Measurements from ENCODE around the gene VPS51. TPM values are rescaled to one million over a fixed set of nuclear protein-coding genes. Genes with fewer than 3 reads are reported as not detected.

The VPS51 gene
- total RNA-seq, 1 donor from 2014 or later, result 92.2 TPM

DNA sequence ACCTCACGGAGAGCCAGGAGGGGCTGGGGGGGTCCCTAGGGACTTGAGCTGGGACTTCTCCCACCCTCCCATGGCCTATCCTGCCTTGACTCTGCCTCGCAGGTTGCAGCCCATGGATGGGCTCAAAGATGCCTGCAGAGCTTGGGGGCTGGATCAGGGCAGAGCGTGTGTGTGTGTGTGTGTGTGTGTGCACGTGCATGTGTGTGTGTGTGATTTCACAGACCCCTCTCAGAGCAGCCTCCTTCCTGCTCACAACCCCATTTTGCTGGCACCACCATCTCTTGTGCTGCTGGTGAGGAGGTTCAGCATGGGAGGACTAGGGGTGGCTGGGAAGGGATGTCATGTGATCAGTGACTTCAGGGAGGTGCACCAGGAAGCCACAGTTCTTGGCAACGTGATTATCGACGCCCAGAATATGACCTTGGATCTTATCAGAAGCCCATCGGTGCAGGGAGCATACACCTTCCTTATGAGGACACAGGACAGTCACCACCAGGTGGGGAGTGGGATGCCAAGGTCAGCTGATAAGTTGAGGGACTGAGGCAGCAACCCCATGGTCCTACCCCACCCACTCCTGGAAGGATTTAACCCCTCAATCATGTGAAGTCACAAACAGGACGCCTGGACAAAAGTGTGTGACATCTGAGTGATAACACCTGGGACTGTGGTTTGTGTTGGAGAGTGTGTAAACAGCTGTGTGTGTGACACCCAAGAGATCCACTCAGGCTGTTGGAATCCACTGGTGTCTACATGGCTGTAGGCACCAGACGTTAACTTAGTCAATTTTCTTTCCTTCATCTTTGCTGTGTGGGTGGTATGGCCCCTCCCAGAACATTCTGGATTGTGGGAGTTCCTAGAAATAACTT, 35.8 kb upstream of the VPS51 start:
- DNase-seq, result no peak
- Histone ChIP-seq H3K27me3 (ENCODE audit: low read depth) (no peaks in the 10 kb centered on the region), H3K4me1 (no peaks in the 10 kb centered on the region), H3K36me3 (no peaks in the 10 kb centered on the region), H3K4me3 (no peak overlapping the region), H3K27ac (replicated peaks) (no peak overlapping the region), H3K9me3 (replicated peaks) (no peaks in the 10 kb centered on the region)
- intact Hi-C loops (cut with micrococcal nuclease), result no loop called here
- no peak for TF ChIP-seq CTCF (IDR thresholded peaks at IDR 0.05; ENCODE audit: borderline replicate concordance)

- H3K4me3 ChIP-seq, result no peak overlapping the region
- DNase-seq, result no peak
- H3K36me3 ChIP-seq, result no peaks in the 10 kb centered on the region
- no peaks in the 10 kb centered on the region for H3K9me3 ChIP-seq (replicated peaks)
- TF ChIP-seq CTCF (IDR thresholded peaks at IDR 0.05; ENCODE audit: borderline replicate concordance), result no peak
- H3K27me3 ChIP-seq (ENCODE audit: low read depth), result no peaks in the 10 kb centered on the region
- H3K27ac ChIP-seq (replicated peaks), result no peak overlapping the region
- H3K4me1 ChIP-seq, result no peaks in the 10 kb centered on the region
- intact Hi-C loops (cut with micrococcal nuclease), result no loop called here
Measured at GRCh38 chr11:65060913-65061408, 35.1 kb upstream of the VPS51 start.

DNA sequence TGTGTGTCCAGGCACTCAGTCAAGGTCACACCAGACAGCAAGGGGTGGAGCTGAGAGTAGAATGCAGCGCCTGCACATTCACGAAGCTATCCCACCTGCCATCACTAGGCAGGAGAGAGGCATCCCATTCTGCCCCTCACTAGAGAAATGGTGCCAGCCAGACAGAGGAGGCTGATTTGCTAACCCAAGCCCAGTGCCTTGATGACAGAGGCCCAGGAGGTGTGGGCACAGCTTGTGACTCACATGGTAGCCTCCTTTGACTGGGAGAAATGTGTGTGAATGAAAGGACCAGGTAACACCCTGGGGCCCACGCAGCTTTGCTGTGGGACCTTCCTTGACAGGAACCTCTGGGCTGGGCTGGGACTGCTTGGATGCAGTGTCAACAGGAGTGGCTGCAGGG, 32.5 kb upstream of the VPS51 start:
- H3K9me3 ChIP-seq (replicated peaks), result no peaks in the 10 kb centered on the region
- H3K4me3 ChIP-seq, result no peak overlapping the region
- H3K4me1 ChIP-seq, result no peaks in the 10 kb centered on the region
- H3K36me3 ChIP-seq, result no peaks in the 10 kb centered on the region
- H3K27ac ChIP-seq (replicated peaks), result no peak overlapping the region
- DNase-seq, result no peak
- intact Hi-C loops (cut with micrococcal nuclease), result no loop called here
- no peaks in the 10 kb centered on the region for H3K27me3 ChIP-seq (ENCODE audit: low read depth)
- no peak for TF ChIP-seq CTCF (IDR thresholded peaks at IDR 0.05; ENCODE audit: borderline replicate concordance)

GRCh38 chr11:65064847-65065240, 31.2 kb upstream of the VPS51 start:
- H3K36me3 ChIP-seq, result no peaks in the 10 kb centered on the region

GRCh38 chr11:65065851-65066250, 30.2 kb upstream of the VPS51 start:
- no peak for DNase-seq
- H3K4me3 ChIP-seq, result no peak overlapping the region
- H3K9me3 ChIP-seq (replicated peaks), result no peaks in the 10 kb centered on the region
- no peaks in the 10 kb centered on the region for H3K36me3 ChIP-seq
- H3K27ac ChIP-seq (replicated peaks), result no peak overlapping the region
- TF ChIP-seq CTCF (IDR thresholded peaks at IDR 0.05; ENCODE audit: borderline replicate concordance), result no peak
- intact Hi-C loops (cut with micrococcal nuclease), result no loop called here
- H3K27me3 ChIP-seq (ENCODE audit: low read depth), result no peaks in the 10 kb centered on the region
- no peaks in the 10 kb centered on the region for H3K4me1 ChIP-seq

More at GRCh38 chr11:65064847-65065240, 31.2 kb upstream of the VPS51 start:
- Histone ChIP-seq H3K4me3 (no peak overlapping the region), H3K9me3 (replicated peaks) (no peaks in the 10 kb centered on the region), H3K4me1 (no peaks in the 10 kb centered on the region), H3K27me3 (ENCODE audit: low read depth) (no peaks in the 10 kb centered on the region), H3K27ac (replicated peaks) (no peak overlapping the region)
- DNase-seq, result no peak
- no peak for TF ChIP-seq CTCF (IDR thresholded peaks at IDR 0.05; ENCODE audit: borderline replicate concordance)
- intact Hi-C loops (cut with micrococcal nuclease), result no loop called here

Data from left ventricle myocardium inferior (tissue), 1 donor.